H1 (cell line): ENCODE results near the gene PER2. TPM values are rescaled to one million over a fixed set of nuclear protein-coding genes. Genes with fewer than 3 reads are reported as not detected.

Experiments used
- BCL11A ChIP-seq, 2 experiments: IDR thresholded peaks; one replicate each; pipeline ENCODE4 v1.6.1; 2011; ENCODE audit warnings: low read depth in 2 of 2, low read length in 2 of 2, mild to moderate bottlenecking in 2 of 2
- CBX8 ChIP-seq: fragments of 300-800, 300-1000 bp; sonication (generic); IDR thresholded peaks from 2 replicates; pipeline ENCODE4 v1.7.1; 2016; ENCODE audit warnings: low read depth, low read length, borderline replicate concordance
- CHD2 ChIP-seq: IDR thresholded peaks from 2 replicates; pipeline ENCODE4 v1.6.1; 2012; ENCODE audit warnings: low read length, improper control_type of control experiment
- EGR1 ChIP-seq: IDR thresholded peaks from 2 replicates; pipeline ENCODE4 v1.6.1; 2011; ENCODE audit warnings: low read depth, low read length, borderline replicate concordance
- GABPA ChIP-seq: IDR thresholded peaks from 2 replicates; pipeline ENCODE4 v1.6.1; 2011; ENCODE audit warnings: mild to moderate bottlenecking, low read length, moderate library complexity, borderline replicate concordance; ENCODE audit not compliant: insufficient read depth
- HDAC2 ChIP-seq, 2 experiments: fragments of 300-600 bp in 1 of 2; sonication (generic) in 1 of 2; IDR thresholded peaks; 2 replicates each; pipeline ENCODE4 v1.6.1; 2011 to 2012; ENCODE audit warnings: low read depth in 2 of 2, low read length in 2 of 2, mild to moderate bottlenecking in 2 of 2, moderate library complexity in 2 of 2, borderline replicate concordance in 1 of 2, inconsistent platforms in 1 of 2
- JUN ChIP-seq: IDR thresholded peaks from 2 replicates; pipeline ENCODE4 v1.6.1; 2011; ENCODE audit warnings: low read depth, mild to moderate bottlenecking, improper control_type of control experiment, low read length
- KDM1A ChIP-seq: fragments of 200-600, 300-600 bp; sonication (generic); IDR thresholded peaks from 2 replicates; pipeline ENCODE4 v1.7.1; 2016; ENCODE audit warnings: mild to moderate bottlenecking, low read length, borderline replicate concordance
- NANOG ChIP-seq: IDR thresholded peaks from 2 replicates; pipeline ENCODE4 v1.6.1; 2011; ENCODE audit warnings: low read length, low read depth, mild to moderate bottlenecking, inconsistent platforms; ENCODE audit not compliant: insufficient read depth, poor library complexity, severe bottlenecking
- POLR2AphosphoS5 ChIP-seq: IDR thresholded peaks from 2 replicates; pipeline ENCODE4 v1.6.1; 2011; ENCODE audit warnings: low read depth, low read length
- RAD21 ChIP-seq, 2 experiments: IDR thresholded peaks in 1 of 2; conservative IDR thresholded peaks in 1 of 2; 2 replicates each; pipeline ENCODE4 v1.6.1; 2011; ENCODE audit warnings: low read depth in 2 of 2, low read length in 2 of 2, improper control_type of control experiment in 1 of 2, inconsistent platforms in 1 of 2, mild to moderate bottlenecking in 1 of 2, moderate library complexity in 1 of 2
- RBBP5 ChIP-seq: IDR thresholded peaks from 2 replicates; pipeline ENCODE4 v1.7.1; 2012; ENCODE audit warnings: low read depth, mild to moderate bottlenecking, inconsistent platforms, low read length, moderate library complexity, borderline replicate concordance
- RFX5 ChIP-seq: IDR thresholded peaks from 2 replicates; pipeline ENCODE4 v1.6.1; 2011; ENCODE audit warnings: low read depth, low read length, improper control_type of control experiment, borderline replicate concordance
- SP2 ChIP-seq: IDR thresholded peaks from 2 replicates; pipeline ENCODE4 v1.6.1; 2012; ENCODE audit warnings: mild to moderate bottlenecking, low read length, inconsistent platforms
- SP4 ChIP-seq: IDR thresholded peaks from 2 replicates; pipeline ENCODE4 v1.6.1; 2012; ENCODE audit warnings: low read length, inconsistent platforms
- SUZ12 ChIP-seq: fragments of 200-600 bp; sonication (generic); IDR thresholded peaks from 2 replicates; pipeline ENCODE4 v1.6.1; 2012; ENCODE audit warnings: mild to moderate bottlenecking, inconsistent platforms, low read length, moderate library complexity, mixed read lengths
- TAF1 ChIP-seq: IDR thresholded peaks from 2 replicates; pipeline ENCODE4 v1.6.1; 2011; ENCODE audit warnings: mild to moderate bottlenecking, low read depth, low read length
- TBP ChIP-seq: IDR thresholded peaks from 2 replicates; pipeline ENCODE4 v1.6.1; 2011; ENCODE audit warnings: low read depth, low read length, improper control_type of control experiment
- TCF12 ChIP-seq: IDR thresholded peaks from 2 replicates; pipeline ENCODE4 v1.6.1; 2011; ENCODE audit warnings: low read depth, mild to moderate bottlenecking, low read length
- ZNF274 ChIP-seq: IDR thresholded peaks from 2 replicates; pipeline ENCODE4 v1.7.0; 2012; ENCODE audit warnings: low read length, borderline replicate concordance; ENCODE audit errors: extremely low read depth
- polyA plus RNA-seq, 7 experiments: library from polyadenylated mRNA; depleted of rRNA in 3 of 7; stranded (reverse) in 5 of 7; unstranded in 2 of 7; fragments of >200 nt in 5 of 7; fragments of 200-250 nt in 2 of 7; gene quantifications; 1 replicate in 5 of 7; 2 replicates in 1 of 7; 4 replicates in 1 of 7; pipeline versions ENCODE4 v1.2.1 to v1.2.3, GENCODE V29; 2011 to 2013; ENCODE audit warnings: missing spikeins in 2 of 7, mixed read lengths in 2 of 7
- total RNA-seq: library from RNA; stranded (reverse); fragmentation: NEBNext Ultra II Directional; extraction: Animal tissue kit (Norgen Biotek cat#: 25700); gene quantifications from 2 replicates; pipeline ENCODE4 v1.2.1, GENCODE V29; 2021
- TF ChIP-seq, protein P1 (sequence below), 3 experiments: IDR thresholded peaks; 1 replicate in 2 of 3; 2 replicates in 1 of 3; pipeline versions ENCODE4 v1.5.1 to v1.6.1; 2011; ENCODE audit warnings: low read length in 3 of 3, mild to moderate bottlenecking in 3 of 3, inconsistent platforms in 2 of 3, low read depth in 1 of 3, moderate library complexity in 1 of 3; ENCODE audit not compliant: insufficient read depth in 1 of 3; ENCODE audit errors: control extremely low read depth in 1 of 3

Gene PER2
- total and polyA plus RNA-seq, 2 of the 8 experiments (the other 6 are each of a cell fraction or from before 2014, with no cell fraction given): 0.91 to 5.5 TPM

- TF ChIP-seq EGR1 (no peak), SP2 (no peak), BCL11A (IDR thresholded peaks at IDR 0.05; ENCODE audit: low read depth in 2 of 2, low read length in 2 of 2) (no peak), RAD21 (IDR thresholded peaks at IDR 0.05 in 1 of 2, conservative IDR thresholded peaks at IDR 0.05 in 1 of 2; ENCODE audit: low read depth in 2 of 2, low read length in 2 of 2) (no peak; a peak in 1 of 4 replicates), HDAC2 (IDR thresholded peaks at IDR 0.05; ENCODE audit: borderline replicate concordance in 1 of 2, low read depth in 2 of 2, low read length in 2 of 2) (peak in 1 of 2 experiments; percentile 54; a peak in 1 of 4 replicates), ZNF274 (no peak), GABPA (no peak), RFX5 (no peak), TCF12 (0 out of 2 replicates have a peak, but pooled peaks have one; percentile 32), NANOG (no peak), KDM1A (0 out of 2 replicates have a peak, but pooled peaks have one; percentile 27), CBX8 (no peak), TBP (no peak), TAF1 (0 out of 2 replicates have a peak, but pooled peaks have one; percentile 19), SP4 (no peak), RBBP5 (no peak), CHD2 (no peak), JUN (no peak), POLR2AphosphoS5 (peak; percentile 60; the same call in 1 of the 2 replicates), SUZ12 (no peak)
- TF ChIP-seq, protein P1, sequence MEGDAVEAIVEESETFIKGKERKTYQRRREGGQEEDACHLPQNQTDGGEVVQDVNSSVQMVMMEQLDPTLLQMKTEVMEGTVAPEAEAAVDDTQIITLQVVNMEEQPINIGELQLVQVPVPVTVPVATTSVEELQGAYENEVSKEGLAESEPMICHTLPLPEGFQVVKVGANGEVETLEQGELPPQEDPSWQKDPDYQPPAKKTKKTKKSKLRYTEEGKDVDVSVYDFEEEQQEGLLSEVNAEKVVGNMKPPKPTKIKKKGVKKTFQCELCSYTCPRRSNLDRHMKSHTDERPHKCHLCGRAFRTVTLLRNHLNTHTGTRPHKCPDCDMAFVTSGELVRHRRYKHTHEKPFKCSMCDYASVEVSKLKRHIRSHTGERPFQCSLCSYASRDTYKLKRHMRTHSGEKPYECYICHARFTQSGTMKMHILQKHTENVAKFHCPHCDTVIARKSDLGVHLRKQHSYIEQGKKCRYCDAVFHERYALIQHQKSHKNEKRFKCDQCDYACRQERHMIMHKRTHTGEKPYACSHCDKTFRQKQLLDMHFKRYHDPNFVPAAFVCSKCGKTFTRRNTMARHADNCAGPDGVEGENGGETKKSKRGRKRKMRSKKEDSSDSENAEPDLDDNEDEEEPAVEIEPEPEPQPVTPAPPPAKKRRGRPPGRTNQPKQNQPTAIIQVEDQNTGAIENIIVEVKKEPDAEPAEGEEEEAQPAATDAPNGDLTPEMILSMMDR (IDR thresholded peaks at IDR 0.05; ENCODE audit: control extremely low read depth in 1 of 3, insufficient read depth in 1 of 3, low read depth in 1 of 3, low read length in 3 of 3): peak in 1 of 3 experiments; percentile 15; a peak in 1 of 4 replicates
These were observed 49.5 kb downstream of the PER2 start (continued) for GRCh38 chr2:238238766-238239542.
